Left lobe of liver (tissue), 2 donors: ENCODE data around the gene C1orf35. TPM values are rescaled to one million over a fixed set of nuclear protein-coding genes. Genes with fewer than 3 reads are reported as not detected.
A peak's percentile ranks its signal among the peaks of the same experiment; 100 is the strongest.

Source experiments
- ATAC-seq: fragments of 200-7000 bp; cut with Tn5 transposase; one replicate; pipeline ENCODE4 v1.9.1; 2020; ENCODE audit warnings: mild to moderate bottlenecking, moderate library complexity
- DNase-seq: peaks from one replicate; pipeline ENCODE4 v3.0.0-alpha.2; 2020; ENCODE audit warnings: low spot score
- total RNA-seq: library from RNA; stranded (reverse); gene quantifications from one replicate; pipeline ENCODE4 v1.2.1, GENCODE V29; 2021
- donor health status: DM: no; HTN: no; CAD: no; lungs with moderate emphysema.
- donor health status: DM: no; HTN: yes; CAD: no.

The C1orf35 gene
- total RNA-seq, 1 donor from 2014 or later, result 6.9 TPM

- ATAC-seq, result no peak
- peak; percentile 22 for DNase-seq
Measured at GRCh38 chr1:228066416-228066815, 36.7 kb downstream of the C1orf35 start.

- DNase-seq (no peak), ATAC-seq (no peak)
Measured at GRCh38 chr1:228065543-228066347, 37.4 kb downstream of the C1orf35 start.

- ATAC-seq (no peak), DNase-seq (no peak)
Measured at GRCh38 chr1:228064741-228065542, 38.2 kb downstream of the C1orf35 start.

GRCh38 chr1:228064296-228064695, 38.8 kb downstream of the C1orf35 start:
- ATAC-seq (no peak), DNase-seq (peak; percentile 40)

GRCh38 chr1:228063251-228064191, 39.6 kb downstream of the C1orf35 start:
- ATAC-seq, result no peak
- DNase-seq, result peak; percentile 33

GRCh38 chr1:228062812-228063211, 40.3 kb downstream of the C1orf35 start:
- DNase-seq (peak; percentile 23), ATAC-seq (no peak)

GRCh38 chr1:228062085-228062791, 40.9 kb downstream of the C1orf35 start:
- no peak for ATAC-seq
- no peak for DNase-seq

- ATAC-seq, result no peak
- DNase-seq, result no peak
Measured at GRCh38 chr1:228061411-228062084, 41.6 kb downstream of the C1orf35 start.

- DNase-seq, result no peak
- ATAC-seq, result no peak
Measured at GRCh38 chr1:228060458-228061190, 42.5 kb downstream of the C1orf35 start.

- ATAC-seq (peak; percentile 64), DNase-seq (peak; percentile 54)
Measured at GRCh38 chr1:228059634-228060457, 43.3 kb downstream of the C1orf35 start.

- ATAC-seq (peak; percentile 24), DNase-seq (no peak)
Measured at GRCh38 chr1:228058949-228059633, 44.0 kb downstream of the C1orf35 start.

GRCh38 chr1:228058172-228058948, 44.8 kb downstream of the C1orf35 start:
- peak; percentile 31 for DNase-seq
- no peak for ATAC-seq

Other genes starting within 250 kb of the C1orf35 start
- gene WNT9A, start 155.4 kb downstream of the C1orf35 start, total RNA-seq, result 0.05 TPM
- not detected for gene WNT3A, start 96.3 kb downstream of the C1orf35 start, total RNA-seq
- gene ARF1, start 20.6 kb downstream of the C1orf35 start, total RNA-seq, result 172 TPM
- 38.0 TPM for gene MRPL55, start 6.0 kb upstream of the C1orf35 start, total RNA-seq
- gene GUK1, start 37.0 kb upstream of the C1orf35 start, total RNA-seq, result 128 TPM
- gene GJC2, start 46.6 kb upstream of the C1orf35 start, total RNA-seq, result 0.50 TPM
- 9.8 TPM for gene IBA57, start 62.5 kb upstream of the C1orf35 start, total RNA-seq
- 3.1 TPM for gene OBSCN, start 104.7 kb upstream of the C1orf35 start, total RNA-seq